IMR-90 (cell line): Measurements from ENCODE around the gene CP. TPM values are rescaled to one million over a fixed set of nuclear protein-coding genes. Genes with fewer than 3 reads are reported as not detected.

ENCODE experiments used
- MAFK ChIP-seq: IDR thresholded peaks from 2 replicates; pipeline ENCODE4 v1.6.1; 2012; ENCODE audit warnings: low read depth, low read length, improper control_type of control experiment
- MAZ ChIP-seq: IDR thresholded peaks from 2 replicates; pipeline ENCODE4 v1.6.1; 2012; ENCODE audit warnings: low read depth, mild to moderate bottlenecking, low read length, improper control_type of control experiment, moderate library complexity, borderline replicate concordance
- MXI1 ChIP-seq: IDR thresholded peaks from 2 replicates; pipeline ENCODE4 v1.6.1; 2012; ENCODE audit warnings: low read depth, mild to moderate bottlenecking, low read length, moderate library complexity, borderline replicate concordance
- RAD21 ChIP-seq: IDR thresholded peaks from 2 replicates; pipeline ENCODE4 v1.6.1; 2012; ENCODE audit warnings: low read length, improper control_type of control experiment
- polyA plus RNA-seq, 3 experiments: library from polyadenylated mRNA; depleted of rRNA; stranded (reverse); fragments of >200 nt; gene quantifications; 2 replicates each; pipeline ENCODE4 v1.2.3, GENCODE V29; 2012; ENCODE audit warnings: low replicate concordance in 1 of 3
- total RNA-seq: library from RNA; depleted of rRNA; stranded (reverse); fragments of >200 nt; gene quantifications from 2 replicates; pipeline ENCODE4 v1.2.3, GENCODE V29; 2012
- TF ChIP-seq, protein P1 (sequence below): conservative IDR thresholded peaks from 2 replicates; pipeline ENCODE4 v1.5.1; 2012; ENCODE audit warnings: mild to moderate bottlenecking, low read depth, low read length, improper control_type of control experiment

The CP gene
- total and polyA plus RNA-seq, 2 of the 4 experiments (the other 2 are of a cell fraction): not detected

DNA sequence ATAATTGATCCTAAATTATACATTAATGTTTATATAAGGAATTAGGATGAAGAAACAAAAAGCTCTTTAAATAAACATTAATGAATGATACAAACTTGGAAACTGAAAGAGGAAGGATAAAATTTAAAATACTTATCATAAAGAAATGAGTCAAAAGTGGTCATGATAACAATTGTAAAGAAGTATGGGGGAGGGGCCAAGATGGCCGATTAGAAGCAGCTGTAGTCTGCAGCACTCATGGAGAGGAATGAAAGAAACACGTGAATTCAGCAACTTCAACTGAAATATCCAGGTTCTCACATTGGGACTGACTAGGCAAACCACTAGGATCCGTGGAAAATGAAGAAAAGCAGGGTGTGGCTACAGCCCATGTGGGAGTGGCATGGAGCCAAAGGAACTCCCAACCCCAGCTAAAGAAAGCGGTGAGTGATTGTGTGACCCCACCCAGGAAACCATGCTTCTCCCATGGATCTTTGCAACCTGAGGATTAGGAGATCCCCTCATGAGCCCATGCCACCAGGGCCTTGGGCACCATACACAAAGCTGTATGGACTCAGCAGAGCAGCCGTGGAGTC, 13.1 kb upstream of the CP start (continued):
- TF ChIP-seq, protein P1, sequence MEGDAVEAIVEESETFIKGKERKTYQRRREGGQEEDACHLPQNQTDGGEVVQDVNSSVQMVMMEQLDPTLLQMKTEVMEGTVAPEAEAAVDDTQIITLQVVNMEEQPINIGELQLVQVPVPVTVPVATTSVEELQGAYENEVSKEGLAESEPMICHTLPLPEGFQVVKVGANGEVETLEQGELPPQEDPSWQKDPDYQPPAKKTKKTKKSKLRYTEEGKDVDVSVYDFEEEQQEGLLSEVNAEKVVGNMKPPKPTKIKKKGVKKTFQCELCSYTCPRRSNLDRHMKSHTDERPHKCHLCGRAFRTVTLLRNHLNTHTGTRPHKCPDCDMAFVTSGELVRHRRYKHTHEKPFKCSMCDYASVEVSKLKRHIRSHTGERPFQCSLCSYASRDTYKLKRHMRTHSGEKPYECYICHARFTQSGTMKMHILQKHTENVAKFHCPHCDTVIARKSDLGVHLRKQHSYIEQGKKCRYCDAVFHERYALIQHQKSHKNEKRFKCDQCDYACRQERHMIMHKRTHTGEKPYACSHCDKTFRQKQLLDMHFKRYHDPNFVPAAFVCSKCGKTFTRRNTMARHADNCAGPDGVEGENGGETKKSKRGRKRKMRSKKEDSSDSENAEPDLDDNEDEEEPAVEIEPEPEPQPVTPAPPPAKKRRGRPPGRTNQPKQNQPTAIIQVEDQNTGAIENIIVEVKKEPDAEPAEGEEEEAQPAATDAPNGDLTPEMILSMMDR: no peak
- TF ChIP-seq MAZ: no peak
- no peak for TF ChIP-seq RAD21
- no peak for TF ChIP-seq MAFK
- TF ChIP-seq MXI1: no peak
